GM19099 (cell line): Measurements from ENCODE around the gene GNG13.
A peak's percentile ranks its signal among the peaks of the same experiment; 100 is the strongest.

ENCODE experiments used
- POLR2A ChIP-seq: IDR thresholded peaks from 3 replicates; pipeline ENCODE4 v1.6.1; 2011; ENCODE audit warnings: low read depth; ENCODE audit not compliant: insufficient read length; ENCODE audit errors: extremely low read depth

Gene GNG13

GRCh38 chr16:792221-792995 is 8.1 kb downstream of the GNG13 start:
- no peak for TF ChIP-seq POLR2A

- TF ChIP-seq POLR2A, result no peak
These were observed 9.4 kb downstream of the GNG13 start for GRCh38 chr16:791131-791530.

- no peak for TF ChIP-seq POLR2A
These were observed 10.4 kb downstream of the GNG13 start for GRCh38 chr16:790086-790485.

- TF ChIP-seq POLR2A, result no peak
These were observed 11.2 kb downstream of the GNG13 start for GRCh38 chr16:789191-789850.

- TF ChIP-seq POLR2A, result peak; percentile 49
These were observed 12.0 kb downstream of the GNG13 start, which contains the start of gene CHTF18 for GRCh38 chr16:788399-789126. Gene CHTF18 (plus strand): TSS chr16:788620. CDS start chr16:788685, 65 bp downstream.

GRCh38 chr16:787978-788398 is 12.5 kb downstream of the GNG13 start, which contains the start of gene RPUSD1:
Gene RPUSD1 (minus strand): TSS chr16:788381. CDS start chr16:787737, 644 bp downstream.
- peak; percentile 75 for TF ChIP-seq POLR2A

GRCh38 chr16:787321-787966 is 13.1 kb downstream of the GNG13 start:
- no peak for TF ChIP-seq POLR2A

- TF ChIP-seq POLR2A, result no peak
These were observed 14.7 kb downstream of the GNG13 start for GRCh38 chr16:785563-786535.

- TF ChIP-seq POLR2A, result no peak
These were observed 16.1 kb downstream of the GNG13 start for GRCh38 chr16:784431-784830.

- TF ChIP-seq POLR2A, result no peak
These were observed 17.0 kb downstream of the GNG13 start for GRCh38 chr16:783404-784161.

GRCh38 chr16:782766-783403 is 17.6 kb downstream of the GNG13 start:
- TF ChIP-seq POLR2A, result no peak

GRCh38 chr16:782258-782657 is 18.3 kb downstream of the GNG13 start:
- TF ChIP-seq POLR2A, result no peak
